GM21737 (cell line): ENCODE data around the gene PRMT7.

ENCODE experiments used
- ATAC-seq: cut with Tn5 transposase; IDR thresholded peaks from one replicate; pipeline ENCODE4 v1.9.1; 2021; ENCODE audit warnings: mild to moderate bottlenecking, moderate library complexity; ENCODE audit not compliant: unreplicated experiment

The PRMT7 gene

GRCh38 chr16:68361485-68361884 lies 50.7 kb downstream of the PRMT7 start:
- no peak for ATAC-seq

GRCh38 chr16:68362262-68362913 lies 51.6 kb downstream of the PRMT7 start:
- ATAC-seq, result no peak

- no peak for ATAC-seq
Observed at GRCh38 chr16:68362947-68363657, 52.3 kb downstream of the PRMT7 start.

- ATAC-seq, result no peak
Observed at GRCh38 chr16:68363658-68364521, 53.1 kb downstream of the PRMT7 start.

- ATAC-seq, result no peak
Observed at GRCh38 chr16:68364561-68364998, 53.8 kb downstream of the PRMT7 start.

- no peak for ATAC-seq
Observed at GRCh38 chr16:68365167-68365817, 54.5 kb downstream of the PRMT7 start.

GRCh38 chr16:68366062-68366461 lies 55.2 kb downstream of the PRMT7 start:
- no peak for ATAC-seq

GRCh38 chr16:68367030-68367429 lies 56.2 kb downstream of the PRMT7 start:
- ATAC-seq, result no peak

- ATAC-seq, result no peak
Observed at GRCh38 chr16:68367440-68367839, 56.6 kb downstream of the PRMT7 start.

- ATAC-seq, result no peak
Observed at GRCh38 chr16:68367891-68368290, 57.1 kb downstream of the PRMT7 start.

GRCh38 chr16:68368301-68368888 lies 57.6 kb downstream of the PRMT7 start:
- ATAC-seq, result no peak

GRCh38 chr16:68369168-68369567 lies 58.3 kb downstream of the PRMT7 start:
- no peak for ATAC-seq

- peak; percentile 57 for ATAC-seq
Observed at GRCh38 chr16:68369697-68370580, 59.1 kb downstream of the PRMT7 start.

GRCh38 chr16:68370581-68371275 lies 59.9 kb downstream of the PRMT7 start:
- ATAC-seq, result no peak

- no peak for ATAC-seq
Observed at GRCh38 chr16:68371276-68371651, 60.4 kb downstream of the PRMT7 start.

GRCh38 chr16:68371706-68372380 lies 61.0 kb downstream of the PRMT7 start:
- ATAC-seq, result no peak

GRCh38 chr16:68372381-68372720 lies 61.5 kb downstream of the PRMT7 start:
- ATAC-seq, result no peak

GRCh38 chr16:68372806-68373205 lies 62.0 kb downstream of the PRMT7 start:
- no peak for ATAC-seq
